Measurements from ENCODE around the gene EIF3L. TPM values are rescaled to one million over a fixed set of nuclear protein-coding genes. Genes with fewer than 3 reads are reported as not detected.

EIF3L gene
- total RNA-seq, 2 donors from 2014 or later: 271 to 340 TPM

DNA sequence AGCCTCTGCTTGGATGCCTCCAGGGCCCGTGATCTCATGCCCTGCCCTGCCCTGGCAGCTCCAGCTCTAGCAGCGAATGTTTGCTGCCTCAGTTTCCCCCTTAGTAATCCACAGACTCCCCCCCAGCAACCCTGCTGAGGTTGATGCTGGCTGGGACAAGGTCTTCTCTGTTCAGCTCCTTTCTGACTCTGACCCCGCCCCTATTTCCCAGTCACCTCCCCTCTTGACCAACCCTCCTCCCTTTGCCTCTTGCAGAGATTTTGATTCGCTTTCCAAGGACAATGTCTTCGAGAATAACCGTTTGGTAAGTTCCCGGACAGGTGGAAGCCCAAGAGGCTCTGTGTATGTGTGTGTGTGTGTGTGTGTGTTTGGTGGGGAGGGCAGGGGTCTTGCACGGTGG is 62.5 kb downstream of the EIF3L start:
- H3K36me3 Mint-ChIP-seq: no peaks in the 10 kb centered on the region
- no peaks in the 10 kb centered on the region for H3K27me3 Mint-ChIP-seq
- no peaks in the 10 kb centered on the region for H3K9me3 Mint-ChIP-seq
- no peak overlapping the region for H3K27ac Mint-ChIP-seq
- H3K4me1 Mint-ChIP-seq (ENCODE audit: low read depth in 2 of 2): peaks cover 15 to 17% of the 10 kb centered on the region in 2 donors
- no peak for DNase-seq (ENCODE audit: low spot score)
- no peak overlapping the region for H3K4me3 Mint-ChIP-seq
- no peak for ATAC-seq

DNA sequence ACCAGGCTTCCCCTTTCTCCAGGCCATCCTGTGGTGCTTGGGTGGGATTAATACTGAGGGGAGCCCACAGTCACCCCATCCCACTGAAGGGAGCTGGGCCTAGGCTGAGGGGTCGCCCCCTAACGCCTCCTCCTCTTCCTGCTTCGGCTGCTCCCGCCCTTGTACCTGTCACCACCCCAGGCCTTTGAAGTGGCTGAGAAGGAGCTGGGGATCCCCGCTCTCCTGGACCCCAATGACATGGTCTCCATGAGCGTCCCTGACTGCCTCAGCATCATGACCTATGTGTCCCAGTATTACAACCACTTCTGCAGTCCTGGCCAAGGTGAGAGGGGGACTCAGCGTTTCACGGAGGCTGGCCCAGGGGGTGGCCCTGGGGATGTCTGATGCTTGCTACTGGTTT is 63.0 kb downstream of the EIF3L start:
- H3K4me1 Mint-ChIP-seq (ENCODE audit: low read depth in 2 of 2): peaks cover 13% of the 10 kb centered on the region in 2 donors
- DNase-seq (ENCODE audit: low spot score) (no peak), ATAC-seq (peak in 1 of 2 donors; percentile 9)
- no peak overlapping the region for H3K4me3 Mint-ChIP-seq
- peak overlapping the region in 1 of 2 donors; percentile 33 for H3K27ac Mint-ChIP-seq
- H3K36me3 Mint-ChIP-seq: no peaks in the 10 kb centered on the region
- no peaks in the 10 kb centered on the region for H3K27me3 Mint-ChIP-seq
- H3K9me3 Mint-ChIP-seq: no peaks in the 10 kb centered on the region

DNA sequence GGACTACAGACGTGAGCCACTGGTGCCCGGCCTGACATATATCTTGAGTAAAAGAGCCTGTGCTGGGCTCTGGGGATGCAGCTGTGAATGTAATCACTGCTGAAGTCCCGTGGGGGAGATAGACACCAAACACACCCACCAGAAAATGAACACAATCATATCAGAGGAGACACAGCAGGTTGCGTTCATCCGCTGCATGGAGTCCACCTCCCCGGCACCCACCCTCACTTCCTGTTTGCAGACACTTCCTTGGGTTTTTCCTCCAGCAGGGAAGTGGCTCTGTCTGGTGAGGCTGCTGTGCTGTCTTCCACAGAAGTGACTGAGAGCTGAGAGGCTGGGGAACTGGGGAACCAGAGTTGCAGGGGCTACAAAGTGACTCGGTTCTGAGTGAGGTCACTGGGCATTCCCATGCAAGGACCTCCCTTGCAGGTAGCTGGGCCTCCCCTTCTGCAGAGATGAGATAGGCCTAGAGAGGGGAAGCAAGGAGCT is 64.1 kb downstream of the EIF3L start:
- Mint-ChIP-seq H3K36me3 (no peaks in the 10 kb centered on the region), H3K4me3 (no peak overlapping the region), H3K27ac (no peak overlapping the region), H3K27me3 (no peaks in the 10 kb centered on the region), H3K4me1 (ENCODE audit: low read depth in 2 of 2) (peaks cover 4 to 5% of the 10 kb centered on the region in 2 donors), H3K9me3 (no peaks in the 10 kb centered on the region)
- no peak for DNase-seq (ENCODE audit: low spot score)
- no peak for ATAC-seq

DNA sequence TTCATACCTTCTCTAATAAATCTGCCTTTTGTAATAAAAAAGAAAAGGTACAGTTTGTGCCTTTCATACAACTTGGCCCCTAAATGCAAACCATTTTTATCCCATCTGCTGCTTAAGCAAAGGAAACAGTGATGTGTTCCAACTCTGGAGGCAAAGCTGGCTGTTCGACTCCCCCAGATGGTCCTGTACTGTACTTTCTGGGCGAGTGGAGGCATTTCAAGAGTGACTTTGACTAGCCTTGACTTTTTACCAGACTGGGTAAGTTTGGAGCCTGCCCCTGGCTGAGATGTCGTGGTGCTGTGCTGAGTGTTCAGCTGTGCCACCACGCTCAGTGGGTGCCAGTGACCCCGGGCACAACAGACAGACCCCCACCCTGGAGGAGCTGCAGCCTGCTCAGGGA is 67.1 kb downstream of the EIF3L start:
- Mint-ChIP-seq H3K27ac (no peak overlapping the region), H3K4me1 (ENCODE audit: low read depth in 2 of 2) (peaks cover 4 to 5% of the 10 kb centered on the region in 2 donors), H3K4me3 (no peak overlapping the region), H3K36me3 (no peaks in the 10 kb centered on the region), H3K9me3 (no peaks in the 10 kb centered on the region), H3K27me3 (no peaks in the 10 kb centered on the region)
- ATAC-seq (no peak), DNase-seq (ENCODE audit: low spot score) (no peak)

DNA sequence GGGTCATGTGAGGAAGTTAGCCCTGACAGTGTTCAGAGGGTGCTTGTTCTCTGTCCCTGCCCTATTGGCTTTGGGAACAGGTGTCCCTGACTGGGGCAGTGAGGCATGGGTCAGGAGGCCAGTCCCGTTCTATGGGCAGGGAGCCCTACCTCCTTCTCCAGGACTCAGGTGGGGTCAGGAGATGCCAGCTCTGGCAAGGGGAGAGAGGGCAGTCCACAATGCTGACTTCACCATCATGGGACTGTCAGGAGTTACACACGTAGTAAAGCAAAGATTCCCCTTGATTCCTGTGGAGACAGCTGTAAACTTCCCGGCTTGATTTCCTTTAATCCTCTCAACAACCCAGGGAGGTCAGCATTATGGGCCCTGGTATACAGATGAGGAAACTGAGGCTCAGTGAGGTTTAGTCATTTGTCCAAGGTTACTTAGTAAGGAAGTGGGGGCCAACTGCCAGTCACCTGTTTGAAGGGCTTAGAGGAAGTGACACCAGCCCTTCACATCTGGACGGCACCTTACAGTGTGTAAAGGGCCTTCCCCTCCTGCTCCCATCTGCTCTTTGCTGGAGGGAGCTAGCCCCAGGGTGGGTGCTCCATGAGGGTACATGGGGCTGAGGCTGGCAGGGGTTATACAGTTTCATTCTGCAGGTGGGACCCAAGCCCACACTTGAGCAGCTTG is 68.8 kb downstream of the EIF3L start:
- no peak for DNase-seq (ENCODE audit: low spot score)
- Mint-ChIP-seq H3K4me1 (ENCODE audit: low read depth in 2 of 2) (peaks cover 4 to 5% of the 10 kb centered on the region in 2 donors), H3K36me3 (no peaks in the 10 kb centered on the region), H3K27me3 (no peaks in the 10 kb centered on the region), H3K4me3 (no peak overlapping the region), H3K27ac (no peak overlapping the region), H3K9me3 (no peaks in the 10 kb centered on the region)
- ATAC-seq: no peak

DNA sequence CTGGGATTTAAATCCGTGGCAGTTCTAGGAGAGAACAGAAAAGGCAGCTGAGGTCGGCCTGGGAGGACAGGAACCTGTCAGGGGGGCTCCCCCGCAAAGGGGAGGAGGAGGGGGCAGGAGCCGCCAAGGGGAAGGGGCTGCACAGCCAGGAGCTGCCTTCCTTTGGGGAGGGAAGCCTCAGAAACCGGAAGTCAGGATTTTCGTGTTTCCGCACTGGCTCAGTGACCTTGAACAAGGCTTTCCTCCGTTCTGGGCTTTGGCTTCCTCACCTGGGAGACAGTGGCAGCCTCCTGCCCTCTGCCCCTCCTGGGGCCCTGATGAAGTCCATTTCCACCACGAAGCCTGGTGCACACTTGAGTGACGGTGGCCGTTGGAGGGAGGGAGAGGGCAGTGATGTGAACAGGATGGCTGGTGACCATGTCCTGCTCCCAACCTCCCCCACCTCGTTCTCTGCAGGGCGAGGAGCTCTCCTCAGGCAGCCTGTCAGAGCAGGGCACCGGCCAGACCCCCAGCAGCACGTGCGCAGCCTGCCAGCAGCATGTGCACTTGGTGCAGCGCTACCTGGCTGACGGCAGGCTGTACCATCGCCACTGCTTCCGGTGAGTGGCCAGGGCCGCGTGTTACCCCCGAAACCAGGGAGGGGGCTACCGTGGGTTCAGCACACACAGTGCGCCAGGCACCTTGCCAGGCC is 69.5 kb downstream of the EIF3L start:
- no peaks in the 10 kb centered on the region for H3K9me3 Mint-ChIP-seq
- ATAC-seq: no peak
- no peaks in the 10 kb centered on the region for H3K36me3 Mint-ChIP-seq
- DNase-seq (ENCODE audit: low spot score): no peak
- H3K27ac Mint-ChIP-seq: no peak overlapping the region
- no peak overlapping the region for H3K4me3 Mint-ChIP-seq
- H3K27me3 Mint-ChIP-seq: no peaks in the 10 kb centered on the region
- peaks cover 4 to 5% of the 10 kb centered on the region in 2 donors for H3K4me1 Mint-ChIP-seq (ENCODE audit: low read depth in 2 of 2)

DNA sequence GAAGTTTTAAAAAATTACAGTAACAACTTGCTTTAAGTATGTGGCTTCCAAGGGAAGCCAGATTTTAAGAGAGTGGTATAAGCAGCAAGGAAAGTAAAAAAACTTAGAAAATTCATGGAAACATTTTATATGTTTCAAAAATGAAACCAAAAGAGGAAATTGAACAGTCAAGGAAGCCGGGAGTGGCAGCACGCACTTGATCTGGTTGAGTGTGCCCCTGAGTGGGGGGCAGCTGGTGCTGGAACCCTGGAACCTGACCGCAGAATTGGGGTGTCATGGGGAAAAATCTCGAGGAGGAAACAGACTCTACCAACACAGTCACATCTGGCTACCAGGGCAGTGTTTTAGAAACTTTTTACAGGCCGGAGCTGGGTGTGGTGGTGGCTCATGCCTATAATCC is 70.9 kb downstream of the EIF3L start:
- no peaks in the 10 kb centered on the region for H3K36me3 Mint-ChIP-seq
- H3K27ac Mint-ChIP-seq: peak overlapping the region; percentile 69 to 93
- DNase-seq (ENCODE audit: low spot score): no peak
- no peaks in the 10 kb centered on the region for H3K9me3 Mint-ChIP-seq
- H3K27me3 Mint-ChIP-seq: no peaks in the 10 kb centered on the region
- H3K4me1 Mint-ChIP-seq (ENCODE audit: low read depth in 2 of 2): peaks cover 4 to 5% of the 10 kb centered on the region in 2 donors
- peak overlapping the region; percentile 58 for H3K4me3 Mint-ChIP-seq
- ATAC-seq: no peak

DNA sequence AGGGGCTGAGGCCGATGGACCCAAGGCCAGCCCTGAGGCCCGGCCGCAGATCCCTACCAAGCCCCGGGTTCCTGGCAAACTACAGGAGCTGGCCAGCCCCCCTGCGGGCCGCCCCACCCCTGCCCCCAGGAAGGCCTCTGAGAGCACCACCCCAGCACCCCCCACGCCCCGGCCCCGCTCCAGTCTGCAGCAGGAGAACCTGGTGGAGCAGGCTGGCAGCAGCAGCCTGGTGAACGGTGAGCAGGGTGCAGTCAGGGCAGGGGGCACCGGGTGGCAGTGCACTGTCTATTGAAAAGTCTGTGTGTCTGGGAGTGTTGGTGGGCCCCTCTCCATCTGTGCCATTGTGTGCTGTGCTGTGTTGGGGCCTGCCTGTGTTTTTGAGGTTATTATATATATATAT is 73.0 kb downstream of the EIF3L start:
- Mint-ChIP-seq H3K4me1 (ENCODE audit: low read depth in 2 of 2) (peaks cover 4 to 5% of the 10 kb centered on the region in 2 donors), H3K27me3 (no peaks in the 10 kb centered on the region), H3K27ac (no peak overlapping the region), H3K36me3 (no peaks in the 10 kb centered on the region), H3K9me3 (no peaks in the 10 kb centered on the region), H3K4me3 (no peak overlapping the region)
- DNase-seq (ENCODE audit: low spot score) (no peak), ATAC-seq (no peak)

DNA sequence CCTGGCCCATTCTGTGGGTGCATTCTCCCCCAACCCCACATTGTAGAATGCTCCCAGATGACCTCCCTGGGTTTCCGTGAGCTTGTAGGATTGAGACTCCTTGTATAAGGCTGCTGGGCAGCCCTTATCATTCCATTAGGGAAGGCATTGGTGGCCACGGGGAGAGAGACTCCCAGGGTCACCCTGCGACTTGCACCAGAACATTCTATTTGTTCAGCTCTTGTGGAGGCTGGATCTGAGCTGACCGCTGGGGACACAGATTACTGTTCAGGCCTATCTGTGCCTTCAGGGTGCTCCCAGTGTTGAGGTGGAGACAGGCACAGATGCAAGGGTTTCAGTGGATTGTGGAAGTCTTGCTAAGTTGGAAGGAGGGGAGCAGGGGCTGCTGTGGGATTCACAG is 74.7 kb downstream of the EIF3L start:
- Mint-ChIP-seq H3K4me3 (no peak overlapping the region), H3K4me1 (ENCODE audit: low read depth in 2 of 2) (peaks cover 4 to 5% of the 10 kb centered on the region in 2 donors), H3K36me3 (no peaks in the 10 kb centered on the region), H3K27ac (no peak overlapping the region), H3K27me3 (no peaks in the 10 kb centered on the region), H3K9me3 (no peaks in the 10 kb centered on the region)
- ATAC-seq (no peak), DNase-seq (ENCODE audit: low spot score) (no peak)

DNA sequence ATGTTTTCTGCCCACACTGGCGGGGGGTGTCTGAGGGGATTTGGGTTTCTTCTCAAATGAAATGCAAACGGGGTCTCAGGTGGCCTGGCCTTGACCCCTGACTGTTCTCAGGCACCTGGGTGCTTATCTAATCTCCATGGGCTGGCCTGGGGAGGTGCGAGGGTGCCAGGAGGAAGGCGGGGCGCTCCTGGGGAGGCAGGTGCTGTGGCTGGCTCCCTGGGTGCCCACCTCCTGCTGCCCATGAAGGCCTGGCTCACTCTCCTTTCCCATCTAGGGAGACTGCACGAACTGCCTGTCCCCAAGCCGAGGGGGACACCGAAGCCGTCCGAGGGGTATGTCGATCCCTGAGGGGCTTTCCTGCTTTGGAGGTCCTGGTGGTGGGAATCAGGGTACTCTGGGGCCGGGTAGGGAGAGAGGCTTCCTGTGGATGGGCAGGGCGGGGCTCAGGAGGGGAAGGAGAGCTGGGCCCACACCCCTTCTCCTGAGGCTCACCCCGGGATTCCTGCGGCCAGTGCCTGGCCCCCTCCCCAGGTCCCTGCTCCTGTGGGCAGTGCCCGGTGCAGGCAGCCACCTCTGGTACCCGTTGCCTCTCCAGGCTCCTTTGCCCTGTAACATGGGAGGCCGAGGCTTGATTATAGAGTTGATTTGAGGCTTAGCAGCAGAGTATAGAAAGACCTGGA is 75.3 kb downstream of the EIF3L start:
- DNase-seq (ENCODE audit: low spot score) (no peak), ATAC-seq (no peak)
- Mint-ChIP-seq H3K4me1 (ENCODE audit: low read depth in 2 of 2) (peaks cover 5 to 6% of the 10 kb centered on the region in 2 donors), H3K36me3 (no peaks in the 10 kb centered on the region), H3K4me3 (no peak overlapping the region), H3K9me3 (no peaks in the 10 kb centered on the region), H3K27ac (no peak overlapping the region), H3K27me3 (no peaks in the 10 kb centered on the region)

DNA sequence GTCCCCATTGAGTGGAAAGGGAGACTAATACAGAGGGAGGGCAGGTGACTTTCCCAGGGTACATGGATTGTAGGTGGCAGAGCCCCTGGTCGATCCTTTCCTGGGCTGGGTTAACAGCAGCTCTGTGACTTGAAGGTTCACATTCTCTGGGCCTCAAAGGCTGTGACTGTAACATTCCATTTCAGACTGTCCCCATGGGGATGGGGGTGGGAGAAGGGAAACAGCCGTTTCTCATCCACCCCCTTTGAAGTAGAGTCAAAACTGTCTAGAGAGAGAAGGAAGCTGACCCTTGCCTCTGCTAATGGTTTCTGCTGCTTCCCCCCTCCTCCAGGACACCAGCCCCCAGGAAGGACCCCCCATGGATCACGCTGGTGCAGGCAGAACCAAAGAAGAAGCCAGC is 76.1 kb downstream of the EIF3L start:
- DNase-seq (ENCODE audit: low spot score) (no peak), ATAC-seq (no peak)
- no peaks in the 10 kb centered on the region for H3K9me3 Mint-ChIP-seq
- peaks cover under 1 to 2% of the 10 kb centered on the region in 2 donors for H3K4me1 Mint-ChIP-seq (ENCODE audit: low read depth in 2 of 2)
- H3K4me3 Mint-ChIP-seq: no peak overlapping the region
- no peaks in the 10 kb centered on the region for H3K36me3 Mint-ChIP-seq
- no peak overlapping the region for H3K27ac Mint-ChIP-seq
- H3K27me3 Mint-ChIP-seq: no peaks in the 10 kb centered on the region

DNA sequence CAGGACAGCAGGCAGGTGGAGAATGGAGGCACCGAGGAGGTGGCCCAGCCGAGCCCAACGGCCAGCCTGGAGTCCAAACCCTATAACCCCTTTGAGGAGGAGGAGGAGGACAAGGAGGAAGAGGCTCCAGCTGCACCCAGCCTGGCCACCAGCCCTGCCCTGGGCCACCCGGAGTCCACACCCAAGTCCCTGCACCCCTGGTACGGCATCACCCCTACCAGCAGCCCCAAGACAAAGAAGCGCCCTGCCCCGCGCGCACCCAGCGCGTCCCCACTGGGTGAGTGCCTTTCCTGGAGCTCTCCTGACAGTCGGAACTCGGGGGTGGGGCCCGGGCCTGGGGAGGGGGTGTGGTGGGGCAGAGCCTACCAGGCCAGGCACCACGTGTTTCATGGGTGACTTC is 76.5 kb downstream of the EIF3L start:
- no peak overlapping the region for H3K4me3 Mint-ChIP-seq
- H3K4me1 Mint-ChIP-seq (ENCODE audit: low read depth in 2 of 2): peaks cover 0 to 2% of the 10 kb centered on the region in 2 donors
- ATAC-seq (no peak), DNase-seq (ENCODE audit: low spot score) (no peak)
- no peaks in the 10 kb centered on the region for H3K9me3 Mint-ChIP-seq
- no peak overlapping the region for H3K27ac Mint-ChIP-seq
- no peaks in the 10 kb centered on the region for H3K36me3 Mint-ChIP-seq
- H3K27me3 Mint-ChIP-seq: no peaks in the 10 kb centered on the region

DNA sequence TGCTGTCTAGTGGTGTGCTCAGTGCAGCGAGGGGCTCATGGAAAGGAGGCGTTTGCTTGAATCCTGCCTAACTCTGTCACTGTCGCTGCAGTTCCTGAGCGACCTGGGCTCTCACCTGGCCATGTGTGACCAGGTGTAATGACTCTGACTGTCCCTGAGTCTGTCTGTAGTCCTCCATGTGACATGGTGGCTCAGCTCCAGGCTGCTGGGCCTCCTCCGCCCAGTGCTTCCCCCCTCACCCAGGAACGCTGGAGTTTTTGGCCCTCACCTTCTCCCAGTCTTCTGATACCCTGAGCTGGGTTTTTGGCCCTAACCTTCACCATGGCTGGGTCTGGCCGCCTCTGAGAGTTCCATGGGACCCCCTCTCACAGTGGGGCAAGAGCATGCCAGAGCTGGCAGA is 77.1 kb downstream of the EIF3L start:
- no peak overlapping the region for H3K27ac Mint-ChIP-seq
- no peaks in the 10 kb centered on the region for H3K36me3 Mint-ChIP-seq
- H3K9me3 Mint-ChIP-seq: no peaks in the 10 kb centered on the region
- ATAC-seq (no peak), DNase-seq (ENCODE audit: low spot score) (no peak)
- H3K4me1 Mint-ChIP-seq (ENCODE audit: low read depth in 2 of 2): peaks cover 0 to 2% of the 10 kb centered on the region in 2 donors
- H3K4me3 Mint-ChIP-seq: no peak overlapping the region
- no peaks in the 10 kb centered on the region for H3K27me3 Mint-ChIP-seq

Measured in natural killer cell treated with Interleukin-12 subunit alpha and Interleukin-12 subunit beta and Interleukin-15 and Interleukin-18, amount 100 ng/mL, for 72 hours (primary cell).